HepG2 (cell line): ENCODE results near the gene PRM3. TPM values are rescaled to one million over a fixed set of nuclear protein-coding genes. Genes with fewer than 3 reads are reported as not detected.

Experiments used
- ARID4A ChIP-seq: sonication (generic); formaldehyde crosslinking; IDR thresholded peaks from 2 replicates; pipeline ENCODE4 v1.5.0; 2020; ENCODE audit warnings: mild to moderate bottlenecking, missing genetic modification reagents, borderline replicate concordance
- HMGXB4 ChIP-seq, 2 experiments: sonication (generic) in 1 of 2; formaldehyde crosslinking in 1 of 2; IDR thresholded peaks; 2 replicates each; pipeline versions ENCODE4 v1.4.0 to v1.6.1; 2018 to 2020; ENCODE audit warnings: missing genetic modification reagents in 2 of 2, borderline replicate concordance in 1 of 2, low read depth in 1 of 2, mild to moderate bottlenecking in 1 of 2, missing biosample characterization in 1 of 2
- SNAPC4 ChIP-seq: sonication (generic); formaldehyde crosslinking; IDR thresholded peaks from 2 replicates; pipeline ENCODE4 v1.4.0; 2020; ENCODE audit warnings: mild to moderate bottlenecking, missing genetic modification reagents
- ZFP37 ChIP-seq: sonication (generic); formaldehyde crosslinking; IDR thresholded peaks from 2 replicates; pipeline ENCODE4 v1.4.0; 2020; ENCODE audit warnings: missing genetic modification reagents, borderline replicate concordance
- ZNF234 ChIP-seq: sonication (generic); formaldehyde crosslinking; conservative IDR thresholded peaks from 2 replicates; pipeline ENCODE4 v1.5.1; 2020; ENCODE audit warnings: mild to moderate bottlenecking, missing genetic modification reagents
- ZNF704 ChIP-seq: sonication (generic); formaldehyde crosslinking; IDR thresholded peaks from 2 replicates; pipeline ENCODE4 v1.8.1; 2023; ENCODE audit warnings: mild to moderate bottlenecking, inconsistent platforms, moderate library complexity, missing genetic modification reagents, borderline replicate concordance
- polyA plus RNA-seq, 8 experiments: library from polyadenylated mRNA; depleted of rRNA in 3 of 8; stranded (reverse) in 7 of 8; unstranded in 1 of 8; fragments of >200 nt; fragmentation: Illumina TruSeq in 4 of 8; extraction: Trizol in 4 of 8; gene quantifications; 2 replicates each; pipeline versions ENCODE4 v1.2.1 to v1.2.3, GENCODE V29; 2011 to 2016; ENCODE audit warnings: low read depth in 4 of 8, missing spikeins in 1 of 8, mixed read lengths in 1 of 8; ENCODE audit not compliant: insufficient read depth in 1 of 8
- total RNA-seq, 5 experiments: library from RNA; depleted of rRNA; stranded (reverse); fragments of >200 nt; fragmentation: Illumina TruSeq; extraction: Trizol; gene quantifications; 2 replicates each; pipeline ENCODE4 v1.2.3, GENCODE V29; 2016; ENCODE audit warnings: low read depth in 1 of 5
- TF ChIP-seq, protein P1 (sequence below): sonication (generic); formaldehyde crosslinking; IDR thresholded peaks from 2 replicates; pipeline ENCODE4 v1.4.0; 2020; ENCODE audit warnings: mild to moderate bottlenecking, missing genetic modification reagents, borderline replicate concordance

The PRM3 gene
- total and polyA plus RNA-seq, 2 of the 13 experiments (the other 11 are each of a cell fraction or from before 2014, with no cell fraction given), result not detected

- TF ChIP-seq ZNF704 (CRISPR knock-in tag) (peak; percentile 57; the same call in 1 of the 2 replicates), ZNF234 (no peak), HMGXB4 (CRISPR knock-in tag; IDR thresholded peaks at IDR 0.05; ENCODE audit: borderline replicate concordance in 1 of 2, low read depth in 1 of 2) (peak in 1 of 2 experiments; percentile 80; a peak in 2 of 4 replicates), SNAPC4 (peak; percentile 64), ZFP37 (CRISPR knock-in tag) (no peak), ARID4A (CRISPR knock-in tag) (peak; percentile 33; the same call in 1 of the 2 replicates)
- TF ChIP-seq, protein P1, sequence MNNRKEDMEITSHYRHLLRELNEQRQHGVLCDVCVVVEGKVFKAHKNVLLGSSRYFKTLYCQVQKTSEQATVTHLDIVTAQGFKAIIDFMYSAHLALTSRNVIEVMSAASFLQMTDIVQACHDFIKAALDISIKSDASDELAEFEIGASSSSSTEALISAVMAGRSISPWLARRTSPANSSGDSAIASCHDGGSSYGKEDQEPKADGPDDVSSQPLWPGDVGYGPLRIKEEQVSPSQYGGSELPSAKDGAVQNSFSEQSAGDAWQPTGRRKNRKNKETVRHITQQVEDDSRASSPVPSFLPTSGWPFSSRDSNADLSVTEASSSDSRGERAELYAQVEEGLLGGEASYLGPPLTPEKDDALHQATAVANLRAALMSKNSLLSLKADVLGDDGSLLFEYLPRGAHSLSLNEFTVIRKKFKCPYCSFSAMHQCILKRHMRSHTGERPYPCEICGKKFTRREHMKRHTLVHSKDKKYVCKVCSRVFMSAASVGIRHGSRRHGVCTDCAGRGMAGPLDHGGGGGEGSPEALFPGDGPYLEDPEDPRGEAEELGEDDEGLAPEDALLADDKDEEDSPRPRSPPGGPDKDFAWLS (CRISPR knock-in tag), result peak; percentile 64; the same call in 1 of the 2 replicates
Observed at GRCh38 chr16:11296706-11297491, 23.5 kb upstream of the PRM3 start (continued).
